HEK293 (cell line): ENCODE results near the gene MYO18B.

Experiments
- CTCF ChIA-PET: fragments of 350-600 bp; formaldehyde crosslinking; extraction: SDS; loops from one replicate; lab custom pipeline; 2021; ENCODE audit warnings: antibody characterized with exemption; lab: Yijun Ruan, JAX
- POLR2A ChIA-PET: fragments of 300-600 bp; formaldehyde crosslinking; extraction: SDS; loops from one replicate; lab custom pipeline; 2020; ENCODE audit warnings: antibody characterized with exemption, inconsistent platforms; lab: Yijun Ruan, JAX
- H3K27ac ChIP-seq: fragments of 200-500 bp; sonication (Bioruptor generic); 2 replicates; pipeline ENCODE4 v1.5.1; 2014; ENCODE audit warnings: low read depth, low read length, control low read depth, inconsistent platforms; ENCODE audit errors: extremely low read depth
- H3K36me3 ChIP-seq, 2 experiments: fragments of 200-500 bp in 1 of 2; sonication (Bioruptor generic) in 1 of 2; 1 replicate in 1 of 2; 2 replicates in 1 of 2; pipeline ENCODE4 v1.5.1; 2014 to 2017; ENCODE audit warnings: inconsistent platforms in 2 of 2, low read length in 2 of 2; ENCODE audit not compliant: control insufficient read depth in 2 of 2, insufficient read depth in 1 of 2
- H3K4me1 ChIP-seq: fragments of 200-500 bp; sonication (Bioruptor generic); 2 replicates; pipeline ENCODE4 v1.5.1; 2014; ENCODE audit warnings: mild to moderate bottlenecking, low read length, inconsistent platforms; ENCODE audit not compliant: control insufficient read depth, insufficient read depth
- H3K4me3 ChIP-seq: 2 replicates; pipeline ENCODE4 v1.5.1; 2011; ENCODE audit warnings: low read depth, mild to moderate bottlenecking, control low read depth, low read length, moderate library complexity
- H3K9me3 ChIP-seq: fragments of 200-500 bp; sonication (Bioruptor generic); 2 replicates; pipeline ENCODE4 v1.5.1; 2014; ENCODE audit warnings: low read depth, low read length, inconsistent platforms; ENCODE audit not compliant: control insufficient read depth, insufficient read depth
- CTCF ChIP-seq: fragments of 450-650 bp; formaldehyde crosslinking; IDR thresholded peaks from 2 replicates; pipeline ENCODE4 v1.5.1; 2016; ENCODE audit warnings: missing biosample characterization, missing genetic modification characterization
- FEZF1 ChIP-seq: fragments of 450-650 bp; formaldehyde crosslinking; IDR thresholded peaks from 2 replicates; pipeline ENCODE4 v1.5.1; 2016; ENCODE audit warnings: missing biosample characterization, missing genetic modification characterization
- KLF10 ChIP-seq: fragments of 450-650 bp; IDR thresholded peaks from 2 replicates; pipeline ENCODE4 v1.5.1; 2018; ENCODE audit warnings: missing biosample characterization, mild to moderate bottlenecking, missing genetic modification characterization
- REPIN1 ChIP-seq: fragments of 450-650 bp; formaldehyde crosslinking; IDR thresholded peaks from 2 replicates; pipeline ENCODE4 v1.5.1; 2017; ENCODE audit warnings: missing biosample characterization, missing genetic modification characterization, low read depth
- REST ChIP-seq: fragments of 450-650 bp; formaldehyde crosslinking; IDR thresholded peaks from 2 replicates; pipeline ENCODE4 v1.5.1; 2016; ENCODE audit warnings: missing biosample characterization, missing genetic modification characterization
- SCRT2 ChIP-seq: fragments of 450-650 bp; formaldehyde crosslinking; IDR thresholded peaks from 2 replicates; pipeline ENCODE4 v1.5.1; 2016; ENCODE audit warnings: missing biosample characterization, missing genetic modification characterization
- SP2 ChIP-seq: fragments of 450-650 bp; formaldehyde crosslinking; IDR thresholded peaks from 2 replicates; pipeline ENCODE4 v1.5.1; 2016; ENCODE audit warnings: missing biosample characterization, missing genetic modification characterization
- ZBTB26 ChIP-seq: fragments of 450-650 bp; formaldehyde crosslinking; optimal IDR thresholded peaks from 2 replicates; pipeline ENCODE3; 2016; ENCODE audit warnings: missing biosample characterization, mild to moderate bottlenecking, missing genetic modification characterization
- ZBTB6 ChIP-seq: fragments of 450-650 bp; formaldehyde crosslinking; IDR thresholded peaks from 2 replicates; pipeline ENCODE4 v1.5.1; 2017; ENCODE audit warnings: missing biosample characterization, missing genetic modification characterization
- ZBTB8A ChIP-seq: fragments of 450-650 bp; formaldehyde crosslinking; IDR thresholded peaks from 2 replicates; pipeline ENCODE4 v1.5.1; 2016; ENCODE audit warnings: missing biosample characterization, missing genetic modification characterization
- ZNF140 ChIP-seq: fragments of 450-650 bp; formaldehyde crosslinking; IDR thresholded peaks from 2 replicates; pipeline ENCODE4 v1.5.1; 2016; ENCODE audit warnings: missing biosample characterization, missing genetic modification characterization
- ZNF274 ChIP-seq, 2 experiments: fragments of 200-500 bp in 1 of 2; fragments of 450-650 bp in 1 of 2; sonication (Bioruptor generic) in 1 of 2; formaldehyde crosslinking in 1 of 2; IDR thresholded peaks; 2 replicates each; pipeline versions ENCODE4 v1.5.1 to v1.6.1; 2014 to 2016; ENCODE audit warnings: borderline replicate concordance in 1 of 2, inconsistent platforms in 1 of 2, low read length in 1 of 2, missing biosample characterization in 1 of 2, missing genetic modification characterization in 1 of 2
- ZNF302 ChIP-seq: fragments of 450-650 bp; formaldehyde crosslinking; IDR thresholded peaks from 2 replicates; pipeline ENCODE4 v1.5.1; 2016; ENCODE audit warnings: missing biosample characterization, missing genetic modification characterization, low read depth
- ZNF394 ChIP-seq: fragments of 450-650 bp; formaldehyde crosslinking; IDR thresholded peaks from 2 replicates; pipeline ENCODE4 v1.5.1; 2016; ENCODE audit warnings: missing biosample characterization, missing genetic modification characterization, mild to moderate bottlenecking, moderate library complexity, borderline replicate concordance
- ZNF48 ChIP-seq: fragments of 450-650 bp; formaldehyde crosslinking; IDR thresholded peaks from 2 replicates; pipeline ENCODE4 v1.5.1; 2016; ENCODE audit warnings: missing biosample characterization, missing genetic modification characterization
- ZNF513 ChIP-seq: fragments of 450-650 bp; IDR thresholded peaks from 2 replicates; pipeline ENCODE4 v1.5.1; 2018; ENCODE audit warnings: missing biosample characterization, missing genetic modification characterization
- ZNF530 ChIP-seq: fragments of 450-650 bp; formaldehyde crosslinking; IDR thresholded peaks from 2 replicates; pipeline ENCODE4 v1.5.1; 2016; ENCODE audit warnings: low read depth, missing biosample characterization, missing genetic modification characterization
- ZNF548 ChIP-seq: fragments of 450-650 bp; formaldehyde crosslinking; IDR thresholded peaks from 2 replicates; pipeline ENCODE4 v1.5.1; 2016; ENCODE audit warnings: missing biosample characterization, missing genetic modification characterization
- ZNF558 ChIP-seq: fragments of 450-650 bp; formaldehyde crosslinking; IDR thresholded peaks from 2 replicates; pipeline ENCODE4 v1.5.1; 2016; ENCODE audit warnings: missing biosample characterization, missing genetic modification characterization
- ZNF585B ChIP-seq: fragments of 450-650 bp; formaldehyde crosslinking; IDR thresholded peaks from 2 replicates; pipeline ENCODE4 v1.5.1; 2016; ENCODE audit warnings: missing biosample characterization, missing genetic modification characterization
- ZNF670 ChIP-seq: fragments of 450-650 bp; formaldehyde crosslinking; IDR thresholded peaks from 2 replicates; pipeline ENCODE4 v1.5.1; 2016; ENCODE audit warnings: missing biosample characterization, missing genetic modification characterization, low read depth
- ZNF677 ChIP-seq: fragments of 450-650 bp; IDR thresholded peaks from 2 replicates; pipeline ENCODE4 v1.5.0; 2018; ENCODE audit warnings: missing biosample characterization, mild to moderate bottlenecking, missing genetic modification characterization, moderate library complexity
- ZNF837 ChIP-seq: fragments of 450-650 bp; formaldehyde crosslinking; IDR thresholded peaks from 2 replicates; pipeline ENCODE4 v1.5.1; 2016; ENCODE audit warnings: missing biosample characterization, missing genetic modification characterization
- ZSCAN16 ChIP-seq: fragments of 450-650 bp; formaldehyde crosslinking; IDR thresholded peaks from 2 replicates; pipeline ENCODE4 v1.5.1; 2016; ENCODE audit warnings: missing biosample characterization, missing genetic modification characterization
- ZSCAN30 ChIP-seq: fragments of 450-650 bp; IDR thresholded peaks from 2 replicates; pipeline ENCODE4 v1.5.1; 2018; ENCODE audit warnings: missing biosample characterization, mild to moderate bottlenecking, missing genetic modification characterization, moderate library complexity

MYO18B gene

GRCh38 chr22:25845985-25846745 lies 104.2 kb downstream of the MYO18B start:
- Histone ChIP-seq H3K36me3 (no peaks in the 10 kb centered on the region), H3K4me1 (no peaks in the 10 kb centered on the region), H3K9me3 (no peaks in the 10 kb centered on the region), H3K4me3 (no peak overlapping the region), H3K27ac (no peak overlapping the region)
- CTCF ChIA-PET = interaction anchor here (1.1 to 2.6 kb wide), 2 partner anchors 8 to 326 kb away, joined by 4 to 9 read pairs; no protein-coding TSS in a partner anchor
- TF ChIP-seq SP2 (no peak), CTCF (tag by site-specific recombination) (no peak), ZNF548 (tag by site-specific recombination) (no peak), ZNF558 (no peak), ZSCAN16 (tag by site-specific recombination) (no peak), ZNF513 (no peak), ZNF837 (tag by site-specific recombination) (no peak), ZBTB8A (tag by site-specific recombination) (no peak), ZNF48 (tag by site-specific recombination) (no peak), ZNF530 (no peak), ZBTB26 (tag by site-specific recombination) (no peak), ZNF394 (tag by site-specific recombination) (no peak)
- POLR2A ChIA-PET = no interaction called here

GRCh38 chr22:25847451-25847850 lies 105.5 kb downstream of the MYO18B start:
- no peak for TF ChIP-seq ZNF302 (tag by site-specific recombination)
- no peak for TF ChIP-seq FEZF1 (tag by site-specific recombination)
- TF ChIP-seq REPIN1 (tag by site-specific recombination) = no peak
- no peak for TF ChIP-seq KLF10 (tag by site-specific recombination)
- TF ChIP-seq ZBTB6 (tag by site-specific recombination) = no peak
- TF ChIP-seq ZSCAN30 (tag by site-specific recombination) = no peak
- no peak for TF ChIP-seq ZNF140 (tag by site-specific recombination)
- TF ChIP-seq ZNF670 (tag by site-specific recombination) = no peak
- no peak for TF ChIP-seq SCRT2 (tag by site-specific recombination)
- no peak for TF ChIP-seq ZNF677
- TF ChIP-seq REST = no peak
- TF ChIP-seq ZNF585B = no peak
- TF ChIP-seq ZNF274 (IDR thresholded peaks at IDR 0.05; ENCODE audit: low read length) = no peak
- no peak for TF ChIP-seq ZNF274 (tag by site-specific recombination; IDR thresholded peaks at IDR 0.05; ENCODE audit: borderline replicate concordance)
- Histone ChIP-seq H3K36me3 (no peaks in the 10 kb centered on the region), H3K9me3 (no peaks in the 10 kb centered on the region), H3K27ac (no peak overlapping the region), H3K4me1 (no peaks in the 10 kb centered on the region), H3K4me3 (no peak overlapping the region)
- POLR2A ChIA-PET = no interaction called here
- CTCF ChIA-PET = no interaction called here
